HG02852 (cell line): ENCODE measurements around the gene VDR.

ENCODE experiments used
- ATAC-seq: cut with Tn5 transposase; IDR thresholded peaks from one replicate; pipeline ENCODE4 v1.9.1; 2021; ENCODE audit warnings: mild to moderate bottlenecking, moderate library complexity; ENCODE audit not compliant: unreplicated experiment

VDR gene

DNA sequence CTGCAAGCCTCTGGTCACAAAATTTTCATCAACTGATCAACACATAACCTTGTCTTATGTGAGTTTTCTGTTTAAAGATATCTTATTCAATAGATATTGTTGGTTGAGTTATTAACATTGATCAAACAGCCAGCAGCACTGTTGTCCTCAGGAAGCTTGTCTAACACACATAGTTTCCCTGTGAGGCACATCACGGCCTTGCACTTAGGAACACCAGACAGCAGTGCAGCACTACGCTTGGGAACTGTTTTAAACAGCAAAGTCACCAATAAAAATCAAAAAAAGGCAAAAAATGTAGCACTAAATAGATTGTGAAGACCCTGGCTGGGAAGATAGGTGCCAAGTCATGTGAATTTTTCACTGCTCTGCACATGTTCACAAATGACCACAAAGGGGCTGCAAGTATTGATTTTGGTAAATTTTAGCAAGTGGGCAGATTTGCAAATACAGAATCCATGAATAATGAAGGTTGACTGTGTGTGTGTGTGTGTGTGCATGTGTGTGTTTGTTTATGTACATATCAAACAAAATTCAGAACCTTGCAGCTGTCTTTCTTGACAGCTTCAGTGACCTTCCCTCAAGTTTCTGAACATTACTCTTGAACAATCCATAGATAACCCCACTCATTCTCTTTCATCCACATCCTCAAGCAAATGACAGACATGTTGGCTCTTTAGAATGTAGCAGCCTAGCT is 28.9 kb downstream of the VDR start:
- no peak for ATAC-seq

DNA sequence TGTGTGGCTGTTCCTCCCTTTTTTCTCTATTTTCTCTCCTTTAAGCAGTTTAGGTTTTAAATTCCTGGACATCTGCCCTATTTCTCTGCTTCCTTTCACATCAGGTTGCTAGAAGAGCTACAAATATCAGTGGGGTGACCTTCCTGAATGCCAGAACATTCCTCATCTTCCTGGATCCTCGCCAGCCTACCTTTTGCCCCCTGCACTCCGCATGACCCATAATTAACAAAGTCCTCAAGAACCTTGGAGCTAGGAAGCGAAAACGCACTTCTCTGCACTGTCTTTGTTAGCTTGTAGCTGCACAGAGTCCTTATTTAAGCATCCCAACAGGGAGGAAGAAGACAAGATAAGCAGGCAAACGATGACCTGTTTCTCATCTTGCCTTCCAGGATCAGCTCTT is 30.5 kb downstream of the VDR start:
- no peak for ATAC-seq

DNA sequence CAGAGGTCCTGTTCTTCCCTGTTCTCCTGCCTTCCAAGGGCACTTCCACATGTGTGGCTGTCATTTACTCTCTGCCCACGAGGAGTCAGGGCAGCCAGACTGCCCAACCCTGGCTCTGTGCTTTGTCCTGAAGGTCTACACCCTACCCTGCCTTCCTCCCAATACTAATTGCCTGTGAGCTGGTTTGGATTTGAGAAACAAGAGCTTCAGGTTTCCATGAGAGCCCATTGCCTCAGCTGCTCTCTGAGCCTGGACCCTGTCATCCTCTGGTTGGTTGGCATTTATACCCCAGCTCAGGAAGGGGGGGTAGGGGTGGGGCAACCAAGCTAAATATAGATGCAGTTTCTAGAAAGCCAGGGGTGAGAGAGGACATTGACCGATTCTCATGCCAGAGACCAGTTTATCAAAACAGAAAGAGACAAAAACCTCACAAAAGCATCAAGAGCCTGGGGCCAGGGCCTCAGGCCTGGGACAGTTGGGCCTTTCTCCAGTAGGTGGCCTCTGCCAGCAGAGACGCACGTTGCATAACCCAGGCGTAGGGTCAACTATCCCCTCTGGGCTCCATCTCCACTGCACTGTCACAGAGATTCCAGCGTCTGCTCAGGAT is 34.5 kb downstream of the VDR start:
- ATAC-seq = no peak

DNA sequence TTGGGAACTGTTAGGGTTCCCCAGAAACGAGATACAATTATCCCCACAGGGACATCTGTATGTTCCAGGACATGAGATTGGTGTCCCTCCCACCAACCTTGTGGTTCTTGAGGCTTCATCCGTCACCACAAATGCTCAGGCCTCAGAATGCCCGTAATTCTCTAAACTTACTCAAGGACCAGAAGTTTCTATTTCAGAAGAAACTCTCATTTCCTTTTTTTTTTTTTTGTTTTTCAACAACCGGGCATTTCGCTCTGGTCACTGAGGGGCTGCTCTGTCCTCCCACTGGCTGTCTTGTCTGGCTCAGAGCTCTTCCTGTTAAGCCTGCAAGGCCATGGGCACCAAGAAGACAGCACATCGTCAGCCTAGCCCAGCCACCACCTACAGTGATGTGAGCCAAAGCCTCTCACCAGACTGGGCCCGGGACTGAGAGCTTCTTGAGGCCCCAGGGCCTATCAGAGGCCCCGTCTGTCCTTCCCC is 36.2 kb downstream of the VDR start:
- ATAC-seq = peak; percentile 82

DNA sequence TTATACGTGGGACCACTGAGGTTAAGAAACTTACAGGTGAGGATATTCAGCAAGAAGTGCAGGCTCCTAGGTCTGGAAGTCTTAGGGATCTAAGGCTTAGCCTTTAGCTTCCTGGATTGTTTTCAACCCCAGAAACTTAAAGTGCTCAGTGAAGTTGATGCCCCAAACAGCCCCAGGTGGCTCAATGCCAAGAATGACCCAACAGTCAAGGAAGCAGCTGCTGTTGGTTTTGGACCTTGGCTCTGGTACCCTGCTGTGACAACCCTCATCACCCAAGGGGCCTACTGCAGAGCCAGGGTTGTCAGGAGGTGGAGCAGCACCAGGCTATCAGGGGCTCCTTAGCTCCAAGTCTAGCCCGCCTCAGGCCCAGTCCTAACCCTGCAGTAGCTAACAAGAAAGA is 36.8 kb downstream of the VDR start:
- ATAC-seq = peak; percentile 20

DNA sequence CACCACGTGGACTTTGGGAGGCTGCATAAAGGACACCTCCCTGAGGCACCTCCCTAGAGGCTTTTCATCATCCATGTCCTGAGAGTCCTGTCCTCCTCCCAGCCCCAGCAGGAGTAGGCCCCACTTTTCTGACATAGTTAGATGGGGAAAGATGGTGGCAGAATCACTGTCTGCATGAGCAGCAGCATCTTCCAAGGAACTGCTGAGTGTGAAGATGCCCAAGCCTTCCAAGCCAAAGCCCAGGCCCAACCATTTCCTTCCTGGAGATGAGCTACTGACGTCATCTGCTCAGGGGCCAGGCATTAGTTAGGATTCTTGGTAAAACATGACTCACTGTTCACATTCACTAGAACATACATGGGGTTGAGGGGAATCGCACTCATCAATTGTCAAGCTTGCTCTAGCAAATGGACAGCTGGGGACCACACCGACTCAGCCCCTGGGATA is 37.3 kb downstream of the VDR start:
- ATAC-seq = no peak

DNA sequence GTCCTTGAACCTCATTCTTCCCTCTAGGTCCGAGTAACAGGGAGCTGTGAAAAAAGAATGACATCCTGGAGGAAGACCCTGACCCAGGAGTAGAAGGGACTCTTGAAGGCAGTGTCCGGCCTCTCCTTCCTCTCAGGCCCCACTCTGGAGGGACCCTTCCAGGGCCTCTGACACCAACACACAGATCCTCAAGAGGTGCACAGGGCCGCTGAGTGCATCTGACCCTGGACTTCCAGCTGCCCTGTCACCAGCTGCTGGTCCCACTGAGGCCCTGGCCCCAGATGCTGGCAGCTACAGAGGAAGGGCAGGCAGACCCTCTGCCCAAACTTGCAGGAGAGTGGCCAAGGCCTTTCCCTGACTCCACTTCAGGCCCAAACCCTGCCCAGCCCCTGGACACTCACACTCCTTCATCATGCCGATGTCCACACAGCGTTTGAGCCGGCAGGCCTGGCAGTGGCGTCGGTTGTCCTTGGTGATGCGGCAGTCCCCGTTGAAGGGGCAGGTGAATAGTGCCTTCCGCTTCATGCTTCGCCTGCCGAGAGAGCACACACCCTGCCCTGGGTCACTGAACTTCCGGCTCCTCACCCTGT is 40.1 kb downstream of the VDR start:
- no peak for ATAC-seq

DNA sequence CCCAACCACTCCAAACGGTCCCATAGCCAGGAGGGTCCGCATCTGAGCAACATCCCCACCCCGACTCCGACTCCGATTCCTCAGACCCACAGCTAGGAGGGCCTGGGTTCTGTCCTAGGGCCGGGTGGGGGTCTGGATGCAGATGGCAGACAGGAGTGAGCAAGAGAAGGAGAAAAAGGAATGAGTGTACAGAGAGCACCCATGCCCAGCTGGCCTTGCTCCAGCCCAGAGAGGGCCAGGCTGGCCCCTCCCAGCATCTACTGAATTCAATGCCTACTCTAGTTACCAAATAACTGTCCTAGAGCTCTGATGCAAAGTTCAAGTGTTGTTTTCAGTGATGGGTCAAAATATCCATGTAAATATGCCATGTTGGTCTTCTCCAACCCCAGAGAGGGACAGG is 40.8 kb downstream of the VDR start:
- no peak for ATAC-seq

DNA sequence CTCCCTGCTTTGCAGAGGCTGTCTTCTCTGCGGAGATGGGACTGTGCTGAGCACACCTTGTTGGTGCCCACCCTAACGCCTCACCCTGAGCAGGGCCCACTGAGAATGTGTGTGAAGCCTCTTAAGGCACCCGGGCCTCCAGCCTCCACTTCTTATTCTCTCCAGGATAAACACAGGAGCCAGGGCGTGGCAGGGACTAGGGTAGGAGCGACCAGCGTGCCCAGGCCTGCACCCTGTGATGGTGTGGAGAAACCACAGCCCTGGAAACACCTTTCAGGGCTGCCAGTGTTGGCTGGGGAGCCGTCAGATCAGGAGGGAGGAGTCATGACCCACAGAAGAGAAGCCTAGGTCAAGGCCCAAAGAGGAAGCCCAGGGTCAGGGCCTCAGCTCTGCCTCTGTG is 41.3 kb downstream of the VDR start:
- no peak for ATAC-seq

DNA sequence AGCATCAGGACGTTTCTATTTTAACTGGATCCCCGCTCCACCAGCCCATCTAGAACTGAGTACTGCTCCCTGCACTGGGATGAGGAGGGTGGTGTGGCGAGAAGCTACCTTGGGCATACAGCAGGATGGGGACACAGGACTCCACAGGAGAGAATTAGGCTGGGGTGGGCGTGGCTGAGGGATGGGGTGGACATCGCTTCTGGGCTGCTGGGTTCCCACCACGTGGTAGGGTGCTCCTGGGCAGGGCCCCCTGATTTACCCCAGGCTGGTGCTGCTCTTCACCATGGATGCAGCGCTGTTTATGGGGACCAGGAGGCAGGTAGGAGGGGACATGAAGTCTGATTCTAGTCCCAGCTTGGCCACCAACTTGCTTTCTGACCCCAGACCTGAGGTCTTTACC is 41.9 kb downstream of the VDR start:
- no peak for ATAC-seq

DNA sequence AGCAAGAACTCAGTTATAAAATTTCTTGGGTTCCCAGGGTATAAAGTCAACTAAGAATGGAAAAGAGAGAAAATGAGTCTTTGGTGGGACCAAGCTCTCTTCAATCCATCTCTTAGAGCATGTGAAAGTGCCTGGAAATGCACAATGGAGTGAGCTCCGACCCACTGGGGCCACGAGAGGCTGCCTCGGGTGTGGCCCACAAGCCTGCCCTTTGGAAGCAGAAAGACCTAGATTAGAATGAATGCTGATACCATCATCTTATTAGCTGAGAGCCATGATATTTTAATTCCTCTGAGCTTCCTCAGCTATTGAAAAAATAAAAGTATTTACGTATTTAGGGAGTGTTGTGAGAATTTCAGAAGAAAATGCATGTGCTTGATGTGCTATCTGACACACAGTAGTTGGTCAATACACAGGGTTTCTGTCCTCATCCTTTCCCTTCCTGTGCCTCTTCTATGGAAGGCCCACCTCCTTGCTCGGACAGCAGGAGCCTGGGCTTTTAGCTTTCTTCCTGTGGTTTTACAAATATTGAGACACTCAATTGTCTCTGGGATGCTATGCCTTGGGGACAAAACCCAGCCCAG is 42.5 kb downstream of the VDR start:
- no peak for ATAC-seq

DNA sequence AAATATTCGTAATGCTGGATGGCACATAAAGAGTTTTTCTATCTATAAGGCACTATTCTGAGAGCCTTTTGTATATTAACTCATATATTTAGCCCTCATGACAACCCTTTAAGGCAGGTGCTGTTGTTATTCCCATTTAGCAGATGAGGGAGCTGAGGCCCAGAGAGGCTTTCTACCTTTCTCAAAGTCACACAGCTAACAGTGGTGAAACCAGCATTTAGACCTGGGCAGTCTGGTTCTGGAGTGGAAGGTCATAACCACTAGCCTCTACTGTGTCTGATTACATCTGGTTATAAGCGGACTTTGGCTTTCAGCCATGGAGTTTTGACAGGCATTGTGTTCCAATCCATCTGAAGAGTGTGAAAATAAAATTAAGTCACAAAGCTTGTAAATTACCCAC is 43.9 kb downstream of the VDR start:
- no peak for ATAC-seq

DNA sequence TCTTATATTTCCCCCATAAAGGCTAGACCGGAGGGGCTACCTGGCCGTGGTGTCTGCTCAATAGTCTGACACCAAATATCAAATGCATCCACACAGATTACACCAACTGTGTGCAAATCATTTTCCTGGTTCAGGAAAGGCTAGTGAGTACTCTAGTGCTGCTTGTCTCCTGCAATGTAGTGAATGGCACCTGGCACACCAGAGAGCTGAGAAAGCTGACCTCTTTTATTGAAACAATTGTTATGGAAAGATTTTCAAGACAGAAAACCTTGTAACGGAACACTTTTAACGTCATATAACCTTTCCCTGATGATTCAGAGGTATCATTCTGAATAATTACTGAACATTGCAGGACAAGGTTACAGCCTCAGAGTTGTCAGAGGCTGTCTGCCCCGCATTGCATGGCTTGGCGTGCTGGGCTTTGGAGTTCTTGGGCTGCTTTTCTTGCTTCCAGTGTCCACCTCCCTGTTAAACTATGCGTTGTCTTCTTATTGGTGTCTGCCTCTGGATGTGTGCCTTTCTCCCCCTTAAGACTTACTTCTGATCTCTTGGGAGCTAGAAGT is 44.4 kb downstream of the VDR start:
- no peak for ATAC-seq

DNA sequence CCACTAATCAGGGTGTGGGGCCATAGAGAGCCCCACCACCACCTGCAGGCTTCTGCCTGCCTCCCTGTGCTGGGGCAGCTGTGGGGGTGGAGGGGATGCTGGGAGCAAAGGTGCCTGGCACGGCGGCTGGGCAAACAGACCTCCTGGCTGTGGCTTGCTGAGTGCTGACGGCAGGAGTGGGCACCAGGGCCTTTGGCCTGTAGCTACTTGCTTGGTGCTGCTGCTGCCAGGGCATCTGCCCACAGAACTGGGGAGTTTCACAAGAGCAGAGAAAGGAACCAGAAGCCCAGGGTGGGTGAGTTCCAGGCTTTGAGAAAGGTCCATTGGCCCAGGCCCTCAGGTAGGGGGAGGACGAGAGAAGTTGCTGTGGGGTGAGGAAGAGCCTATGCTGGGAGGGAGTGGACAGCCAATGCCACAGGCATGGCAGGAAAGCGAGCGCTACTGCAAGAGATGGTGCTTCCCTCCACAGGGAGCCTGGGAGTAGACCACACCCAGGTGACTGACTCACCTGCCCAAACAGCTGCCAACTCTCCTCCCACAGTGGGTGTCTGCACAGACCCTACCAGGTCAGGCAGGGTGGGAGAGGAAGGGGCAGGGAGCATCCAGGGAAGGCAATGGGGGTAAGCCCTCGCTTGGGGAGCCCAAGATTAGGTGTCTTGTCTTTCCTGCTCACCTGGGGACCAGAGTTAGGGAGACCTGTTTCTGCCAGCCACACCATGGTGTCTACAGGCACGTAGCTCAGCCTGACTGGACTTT is 46.1 kb downstream of the VDR start:
- no peak for ATAC-seq

DNA sequence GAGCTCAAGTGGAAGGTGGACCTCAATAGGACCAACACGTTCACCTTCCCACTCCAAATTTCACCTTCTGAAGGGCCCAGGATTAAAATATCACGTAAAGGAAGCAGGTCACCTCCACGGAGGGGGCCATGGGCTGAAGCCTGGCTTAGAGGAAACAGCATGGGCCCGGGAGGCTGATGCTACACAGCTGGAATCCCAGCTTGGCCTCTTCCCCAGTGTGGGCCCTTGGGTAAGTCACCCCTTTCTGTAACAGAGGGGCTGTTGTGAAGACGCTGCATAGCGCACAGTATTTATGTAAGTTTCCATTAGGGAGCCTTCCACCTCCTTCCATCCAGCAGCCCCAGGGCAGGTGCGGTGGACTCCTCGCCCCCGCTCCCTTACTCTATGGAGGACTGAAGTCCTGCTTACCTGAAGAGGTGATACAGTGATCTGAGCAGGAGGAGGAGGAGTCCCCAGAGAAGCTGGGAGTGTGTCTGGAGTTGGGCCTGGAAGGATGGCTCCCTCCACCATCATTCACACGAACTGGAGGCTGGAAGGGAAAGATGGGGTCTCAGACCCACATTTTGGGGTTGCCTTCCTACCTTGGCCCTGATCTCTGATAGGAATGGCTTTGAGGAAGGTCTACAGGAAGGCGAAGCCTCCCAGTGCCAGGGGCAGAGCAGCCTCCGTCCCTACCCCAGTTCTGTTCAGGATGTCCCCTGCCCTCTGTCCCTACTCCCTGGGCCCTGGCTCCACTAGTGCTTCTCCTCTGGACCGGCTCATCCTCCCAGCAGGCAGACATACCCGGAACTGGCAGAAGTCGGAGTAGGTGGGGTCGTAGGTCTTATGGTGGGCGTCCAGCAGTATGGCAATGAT is 47.8 kb downstream of the VDR start:
- ATAC-seq = no peak

DNA sequence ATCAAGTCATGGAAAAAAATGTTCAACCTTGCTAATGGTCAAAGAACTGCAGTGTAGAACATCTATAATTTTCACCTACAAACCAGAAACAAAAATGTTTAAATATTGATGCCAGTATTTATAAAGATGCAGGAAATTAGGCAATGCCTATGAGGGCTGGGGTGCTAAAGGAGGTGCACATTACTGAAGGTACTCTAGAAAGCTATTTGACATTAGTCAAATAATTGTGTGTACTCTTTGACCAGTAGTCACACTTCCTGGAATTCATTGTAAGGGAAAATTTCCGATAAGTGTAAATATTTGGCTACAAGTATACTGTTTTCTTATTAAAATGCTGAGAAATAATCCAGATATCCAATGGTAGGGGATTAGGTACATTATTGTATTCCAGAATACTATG is 48.7 kb downstream of the VDR start:
- ATAC-seq = no peak

DNA sequence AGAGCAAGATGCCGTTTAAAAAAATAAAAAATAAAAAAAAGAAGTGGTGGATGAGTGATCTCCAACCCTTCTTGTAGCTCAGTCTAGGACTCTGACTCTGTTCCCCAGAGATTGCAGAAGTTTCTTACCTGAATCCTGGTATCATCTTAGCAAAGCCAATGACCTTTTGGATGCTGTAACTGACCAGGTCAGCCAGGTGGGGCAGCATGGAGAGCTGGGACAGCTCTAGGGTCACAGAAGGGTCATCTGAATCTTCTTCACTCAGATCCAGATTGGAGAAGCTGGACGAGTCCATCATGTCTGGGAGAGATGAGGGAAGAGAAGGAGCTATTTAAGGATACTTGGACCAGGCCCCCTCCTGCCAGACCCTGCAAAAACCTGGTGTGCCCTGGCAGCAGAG is 49.3 kb downstream of the VDR start:
- ATAC-seq = no peak

DNA sequence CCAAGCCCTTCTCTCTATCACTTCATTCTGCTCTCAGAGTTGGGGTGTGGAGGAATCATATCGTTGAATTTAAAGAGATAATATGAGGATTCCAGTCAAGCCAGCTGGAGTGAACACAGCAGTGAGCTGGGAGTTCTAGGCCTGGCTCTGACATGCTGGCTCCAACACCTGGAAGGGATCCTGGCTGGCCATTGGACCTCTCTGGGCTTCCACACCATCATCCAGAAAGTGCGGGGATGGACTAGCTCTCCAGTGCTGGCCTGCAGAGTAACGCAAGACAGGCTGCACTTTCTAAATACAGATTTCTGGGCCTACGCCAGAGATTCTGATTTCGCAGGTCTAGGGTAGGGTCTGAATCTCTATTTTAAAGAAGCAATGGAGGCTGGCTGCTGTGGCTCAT is 50.3 kb downstream of the VDR start:
- ATAC-seq = no peak

DNA sequence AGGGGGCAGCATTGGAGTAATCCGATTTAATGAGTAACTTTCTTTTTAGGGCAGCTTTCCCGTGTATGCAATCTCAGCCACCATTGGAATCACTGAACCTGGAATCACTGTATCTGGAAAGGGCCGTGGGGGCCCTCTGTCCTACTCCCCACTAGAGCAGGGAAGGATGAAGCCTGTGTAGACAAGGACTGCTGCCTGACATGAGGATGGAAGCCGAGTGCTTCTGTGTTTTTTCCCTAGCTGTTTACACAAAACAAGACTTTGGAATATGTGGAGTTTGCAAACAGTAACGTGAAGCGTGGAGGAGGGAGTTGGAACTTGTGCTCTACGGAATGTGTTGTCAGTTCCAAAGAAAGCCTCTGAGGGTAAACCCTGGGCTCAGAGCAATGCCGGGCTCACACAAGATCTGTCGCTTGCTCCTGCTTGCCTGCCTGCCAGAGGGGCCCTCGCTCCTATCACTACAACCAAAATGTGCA is 52.7 kb downstream of the VDR start:
- no peak for ATAC-seq
